Activated T-cell treated with anti-CD3 and anti-CD28 coated beads for 4 hours (primary cell): Measurements from ENCODE around the gene MYOZ1.
"Not testable (repeated sequence)": the region's sequence is repeated elsewhere in the genome, so short reads cannot be mapped to it uniquely, and the experiment has no call there.

Experiments
- DNase-seq: peaks from one replicate; pipeline ENCODE4 v3.0.0-alpha.2; 2020

MYOZ1 gene, protein sequence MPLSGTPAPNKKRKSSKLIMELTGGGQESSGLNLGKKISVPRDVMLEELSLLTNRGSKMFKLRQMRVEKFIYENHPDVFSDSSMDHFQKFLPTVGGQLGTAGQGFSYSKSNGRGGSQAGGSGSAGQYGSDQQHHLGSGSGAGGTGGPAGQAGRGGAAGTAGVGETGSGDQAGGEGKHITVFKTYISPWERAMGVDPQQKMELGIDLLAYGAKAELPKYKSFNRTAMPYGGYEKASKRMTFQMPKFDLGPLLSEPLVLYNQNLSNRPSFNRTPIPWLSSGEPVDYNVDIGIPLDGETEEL

DNA sequence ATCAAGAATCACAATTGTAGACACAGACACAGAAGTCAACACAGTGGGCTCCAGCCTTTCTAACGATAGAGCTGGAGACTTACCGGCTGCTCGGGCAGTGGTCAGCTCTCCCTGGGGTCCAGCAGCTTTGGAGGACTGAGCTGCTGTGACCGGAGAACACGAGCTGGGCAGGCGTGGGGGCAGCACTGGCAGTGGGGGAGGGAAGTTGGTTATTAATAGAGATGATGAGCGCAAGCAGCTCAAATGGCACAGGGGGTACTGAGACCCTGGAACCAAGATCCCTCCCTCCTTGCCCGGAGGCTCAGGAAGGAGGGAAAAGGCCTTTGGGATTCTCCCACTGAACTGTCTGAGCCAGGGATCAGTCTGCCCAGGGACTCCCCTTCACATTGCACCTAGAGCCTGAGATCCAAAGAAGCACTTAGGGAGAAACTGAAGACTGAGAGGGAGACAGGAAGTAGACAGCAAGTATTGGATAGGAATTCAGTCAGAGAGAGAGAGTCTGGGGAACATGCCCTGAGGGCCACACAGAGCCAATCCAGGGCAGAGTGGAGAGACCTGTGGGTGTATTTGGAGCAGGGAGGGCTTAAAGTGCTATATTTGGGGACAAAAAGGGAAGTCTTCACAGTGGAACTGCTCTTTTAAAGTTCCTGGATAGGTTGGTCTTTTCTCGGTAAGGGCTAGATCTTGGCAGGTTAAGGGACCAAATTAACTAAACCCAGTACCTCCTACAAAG, at the start of gene MYOZ1:
Gene MYOZ1 (minus strand): TSS at position 147 of the 733 bp plus-strand sequence. CDS start 1,457 bp downstream, outside the sequence.
- no peak for DNase-seq

DNA sequence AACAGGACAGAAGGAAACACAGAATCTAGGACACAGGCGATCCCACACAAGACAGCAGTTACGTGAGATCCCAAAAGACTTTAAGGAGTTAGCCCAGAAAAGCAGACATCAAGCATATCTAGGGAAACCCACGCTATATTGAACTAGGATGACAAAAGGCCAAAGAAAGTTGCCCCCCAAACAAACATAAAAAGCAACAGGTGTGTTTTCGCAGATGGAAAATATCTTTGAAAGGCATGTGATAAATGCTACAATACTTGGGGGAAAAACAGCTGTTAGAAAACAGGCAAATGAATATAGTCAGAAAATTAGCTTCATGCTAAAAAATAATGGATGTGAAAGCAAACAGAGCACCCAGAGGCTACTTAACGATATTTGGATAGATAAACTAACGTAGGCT, 49.5 kb upstream of the MYOZ1 start:
- DNase-seq: not testable (repeated sequence)

DNA sequence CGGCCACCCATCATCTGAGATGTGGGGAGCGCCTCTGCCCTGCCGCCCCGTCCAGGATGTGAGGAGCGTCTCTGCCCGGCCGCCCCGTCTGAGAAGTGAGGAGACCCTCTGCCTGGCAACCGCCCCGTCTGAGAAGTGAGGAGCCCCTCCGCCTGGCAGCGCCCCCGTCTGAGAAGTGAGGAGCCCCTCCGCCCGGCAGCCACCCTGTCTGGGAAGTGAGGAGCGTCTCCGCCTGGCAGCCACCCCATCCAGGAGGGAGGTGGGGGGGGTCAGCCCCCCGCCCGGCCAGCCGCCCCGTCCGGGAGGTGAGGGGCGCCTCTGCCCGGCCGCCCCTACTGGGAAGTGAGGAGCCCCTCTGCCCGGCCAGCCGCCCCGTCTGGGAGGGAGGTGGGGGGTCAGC, 48.3 kb upstream of the MYOZ1 start:
- not testable (repeated sequence) for DNase-seq

DNA sequence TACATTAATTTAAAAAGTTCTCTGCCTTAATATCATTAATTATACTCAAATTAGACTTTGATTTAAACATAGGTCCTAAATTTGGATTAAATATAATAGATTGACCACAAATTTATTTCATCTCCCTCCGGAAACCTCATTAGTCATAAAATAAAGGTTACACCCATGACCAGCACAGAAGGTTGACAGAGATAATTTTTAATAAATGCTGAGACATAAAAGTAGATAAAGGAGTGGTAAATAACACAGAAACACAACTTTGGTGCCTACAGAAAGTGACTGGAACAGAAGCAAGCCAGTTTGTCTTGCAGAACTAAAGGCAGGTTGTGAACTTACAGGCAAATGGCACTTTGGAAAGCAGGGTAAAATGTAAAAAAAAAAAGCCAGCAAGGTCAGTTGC, 46.4 kb upstream of the MYOZ1 start:
- not testable (repeated sequence) for DNase-seq

DNA sequence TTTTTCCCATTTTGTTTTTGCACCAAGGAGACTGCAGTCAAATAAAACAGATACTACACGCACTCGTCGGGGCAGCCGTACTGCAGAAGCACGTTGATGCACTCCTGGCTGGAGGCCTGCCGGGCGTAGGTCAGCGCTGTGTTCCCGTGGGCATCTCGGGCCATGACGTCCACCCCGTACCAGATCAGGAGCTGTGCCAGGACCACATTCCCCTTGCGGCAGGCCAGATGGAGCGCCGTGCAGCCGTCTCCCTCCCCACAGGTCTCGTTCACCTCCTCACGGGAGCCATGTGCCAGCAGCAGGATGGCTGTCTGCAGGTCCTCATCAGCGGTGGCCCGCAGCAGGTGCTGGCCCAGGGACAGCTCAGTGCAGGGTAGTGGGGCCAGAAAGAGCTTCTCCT, 33.3 kb upstream of the MYOZ1 start:
- DNase-seq: not testable (repeated sequence)

DNA sequence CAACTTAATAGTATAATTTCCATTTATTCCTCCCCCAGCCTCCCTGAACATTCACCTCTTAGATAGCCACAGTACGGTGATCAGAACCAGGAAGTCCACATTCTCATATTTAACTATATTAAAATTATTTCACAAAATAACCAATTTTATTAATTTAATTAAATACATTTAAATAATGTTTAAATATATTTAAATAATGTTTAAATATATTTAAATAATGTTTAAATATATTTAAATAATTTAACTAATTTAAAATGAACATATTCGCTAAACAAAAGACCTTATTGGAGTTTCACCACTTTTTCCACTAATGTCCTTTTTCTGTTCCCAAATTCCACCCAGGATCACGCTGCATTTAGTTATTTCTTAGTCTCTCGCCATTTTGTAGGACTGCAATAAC, 27.1 kb upstream of the MYOZ1 start:
- not testable (repeated sequence) for DNase-seq

DNA sequence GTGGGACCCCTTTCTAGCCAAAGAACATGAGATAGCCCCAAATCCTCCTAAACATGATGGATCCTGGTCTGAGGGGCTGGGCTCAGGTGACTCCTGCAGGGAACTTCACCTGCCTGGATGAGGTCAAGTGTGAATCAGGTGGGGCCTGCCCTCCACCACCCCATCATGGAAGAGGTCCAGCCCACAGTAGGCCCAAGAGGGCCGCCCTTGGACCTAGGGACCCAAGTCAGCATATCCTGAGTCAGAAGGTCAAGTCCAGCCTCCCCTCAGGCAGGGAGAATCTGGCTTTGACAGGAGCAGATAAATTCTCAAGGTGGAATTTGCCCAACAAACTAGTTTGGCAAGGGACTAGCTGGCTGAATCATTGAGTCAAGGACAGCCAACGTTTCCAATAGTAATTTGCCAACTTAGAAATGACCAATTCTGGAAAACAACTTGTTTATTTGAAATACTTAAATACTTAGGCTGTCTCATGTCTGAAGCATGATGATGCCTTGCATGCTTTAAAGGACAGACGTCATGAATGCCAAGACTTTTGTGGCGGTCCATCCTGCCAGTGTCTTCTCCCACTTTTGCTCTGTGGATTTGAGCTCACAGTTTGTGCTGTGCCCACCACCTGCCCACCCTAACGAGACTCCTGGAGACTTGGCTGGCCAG, 25.0 kb upstream of the MYOZ1 start:
- not testable (repeated sequence) for DNase-seq

DNA sequence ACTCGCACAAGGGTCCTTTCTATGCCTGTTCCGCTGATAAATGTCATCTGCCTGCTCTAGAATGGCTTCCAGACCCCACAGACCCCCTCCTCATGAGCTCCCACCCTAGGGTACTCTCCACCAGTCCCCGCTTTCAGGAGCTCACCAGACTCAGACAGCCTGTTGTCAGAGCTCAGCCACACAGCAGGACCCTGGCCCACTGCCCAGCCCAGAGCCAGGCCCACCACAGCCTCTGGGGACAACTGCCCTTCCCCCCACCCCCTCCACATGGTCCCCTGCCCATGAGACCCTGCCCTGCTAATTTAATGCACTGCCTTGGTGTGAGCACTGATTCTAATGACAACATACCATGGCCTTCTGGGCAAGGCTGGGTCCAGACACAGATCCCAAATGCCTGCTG, 24.3 kb upstream of the MYOZ1 start:
- DNase-seq: not testable (repeated sequence)

DNA sequence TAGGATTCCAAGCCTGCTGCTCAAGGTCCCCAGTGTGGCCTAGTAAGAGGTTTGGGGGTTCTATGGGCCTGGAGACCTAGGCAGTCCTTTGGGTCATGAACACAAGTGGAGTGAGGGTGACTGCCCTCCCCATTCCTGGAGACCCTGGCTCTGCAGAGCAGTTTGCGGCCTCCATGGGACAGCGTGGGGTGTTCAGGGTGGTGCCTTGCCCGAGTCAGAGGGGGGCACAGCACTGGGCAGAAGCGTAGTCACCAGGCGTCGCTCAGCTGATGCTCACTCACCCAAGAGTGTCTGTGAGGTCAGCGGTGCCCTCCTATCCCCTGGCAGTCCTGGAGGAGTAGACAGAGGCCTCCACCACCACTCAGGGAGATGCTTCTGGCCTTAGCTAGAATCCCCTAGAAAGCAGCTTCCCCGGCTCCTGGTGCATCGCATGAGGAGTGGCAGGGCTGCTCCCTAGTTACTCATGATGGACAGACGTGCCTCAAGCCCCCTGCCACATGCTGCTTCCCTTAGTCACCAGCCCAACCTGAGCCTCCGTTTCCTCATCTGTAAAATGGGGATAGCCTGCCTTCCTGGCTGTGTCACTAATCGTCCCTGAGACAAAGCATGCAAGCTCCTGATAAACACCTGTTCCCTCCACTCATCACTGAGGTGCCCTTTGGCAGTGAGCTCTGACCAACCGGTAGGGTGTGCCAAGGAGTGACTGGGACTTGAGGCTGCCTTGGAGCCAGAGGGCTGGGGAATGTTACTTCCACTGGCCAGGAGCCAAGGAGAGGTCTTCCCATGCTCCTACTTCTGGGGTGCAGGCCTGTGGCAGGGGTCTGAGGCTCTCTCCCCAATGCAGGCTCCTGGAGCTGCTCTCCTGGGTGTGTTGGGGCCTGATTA, 23.1 kb upstream of the MYOZ1 start:
- not testable (repeated sequence) for DNase-seq

DNA sequence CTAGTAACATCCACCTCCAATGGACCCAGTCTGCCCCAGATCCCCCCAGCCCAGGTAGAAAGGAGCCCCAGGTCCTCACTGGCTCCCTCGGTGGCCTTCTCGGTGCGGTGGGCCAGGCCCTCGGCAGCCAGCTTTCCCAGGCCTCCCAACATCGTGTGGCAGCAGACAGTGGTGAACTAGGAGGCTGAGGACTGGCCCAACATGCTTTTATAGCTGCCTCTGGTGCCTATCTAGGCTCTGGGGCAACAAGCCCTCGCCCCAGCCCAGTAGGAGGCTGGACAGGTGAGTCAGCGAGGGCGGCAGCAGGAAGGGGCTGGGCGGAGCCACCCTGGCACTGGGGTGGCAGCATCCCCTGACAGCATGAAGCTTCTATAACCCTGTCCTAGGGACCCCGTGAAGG, 22.3 kb upstream of the MYOZ1 start:
- not testable (repeated sequence) for DNase-seq

DNA sequence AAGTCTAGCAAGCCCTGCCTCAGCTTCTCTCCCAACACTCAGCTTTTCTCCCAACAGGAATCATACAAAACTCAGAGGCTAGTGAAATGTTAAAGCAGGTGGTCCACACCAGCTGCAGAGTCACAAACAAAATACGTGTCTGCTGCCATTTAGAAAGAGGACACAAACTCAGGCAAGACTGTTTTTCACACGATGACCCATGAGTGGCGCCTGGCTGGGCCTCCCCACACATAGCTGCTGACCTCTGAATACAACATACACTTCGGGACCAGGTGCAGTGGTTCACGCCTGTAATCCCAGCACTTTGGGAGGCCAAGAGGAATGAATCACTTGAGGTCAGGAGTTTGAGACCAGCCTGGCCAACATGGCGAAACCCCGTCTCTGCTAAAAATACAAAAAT, 21.4 kb upstream of the MYOZ1 start:
- DNase-seq: not testable (repeated sequence)

DNA sequence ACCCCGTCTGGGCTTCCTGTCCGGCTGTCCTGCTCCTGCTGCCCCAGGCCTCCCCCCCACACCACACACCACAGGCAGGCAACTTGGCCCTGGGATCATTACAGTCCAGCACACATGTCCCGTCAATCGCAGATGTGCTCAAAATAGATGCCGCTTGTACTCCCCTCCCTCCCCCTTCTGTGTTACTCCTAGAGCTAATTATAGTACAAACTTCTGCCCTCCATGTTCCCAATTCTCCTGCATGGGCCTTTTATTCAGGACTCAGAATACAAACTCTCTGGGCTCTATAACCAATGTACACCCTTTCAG, 14.7 kb upstream of the MYOZ1 start, which contains the start of gene SYNPO2L:
Gene SYNPO2L (minus strand): TSS at position 40 of the 309 bp plus-strand sequence. CDS start 107 bp downstream, outside the sequence.
- no peak for DNase-seq

DNA sequence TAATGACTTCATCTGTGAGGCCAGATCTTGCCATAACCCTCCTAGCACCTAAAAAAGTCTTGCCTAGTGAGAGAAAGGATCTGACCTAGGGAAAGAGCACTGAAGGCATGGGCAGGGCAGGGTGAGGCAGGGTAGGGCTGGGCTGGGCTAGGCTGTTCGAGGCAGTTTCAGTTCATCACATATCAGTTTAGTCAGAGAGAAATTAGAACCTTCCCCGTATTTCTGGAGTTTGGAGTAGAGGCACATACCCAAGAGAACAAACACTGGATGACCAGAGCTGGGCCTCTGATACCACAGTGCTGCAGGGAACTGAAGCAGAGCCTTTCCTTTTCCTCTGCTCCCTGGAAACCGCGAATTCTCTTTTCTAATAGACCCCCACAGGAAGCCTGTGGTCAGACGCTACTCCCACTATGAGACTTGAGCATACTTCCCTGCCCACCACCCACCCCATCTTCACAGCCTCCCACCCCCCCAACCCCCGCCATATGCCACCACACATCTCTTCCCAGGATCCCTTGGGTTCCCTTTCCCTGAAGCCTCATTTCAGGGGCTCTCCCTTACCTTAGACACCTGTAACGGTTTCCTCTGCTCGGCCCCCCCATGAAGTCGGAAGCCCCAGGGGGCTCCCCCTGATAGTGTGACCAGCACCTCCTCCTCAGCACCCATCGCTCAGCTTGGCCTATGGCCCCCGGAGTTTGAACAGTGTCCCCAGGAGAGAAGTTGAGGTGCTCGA, 14.1 kb upstream of the MYOZ1 start:
- DNase-seq: no peak

DNA sequence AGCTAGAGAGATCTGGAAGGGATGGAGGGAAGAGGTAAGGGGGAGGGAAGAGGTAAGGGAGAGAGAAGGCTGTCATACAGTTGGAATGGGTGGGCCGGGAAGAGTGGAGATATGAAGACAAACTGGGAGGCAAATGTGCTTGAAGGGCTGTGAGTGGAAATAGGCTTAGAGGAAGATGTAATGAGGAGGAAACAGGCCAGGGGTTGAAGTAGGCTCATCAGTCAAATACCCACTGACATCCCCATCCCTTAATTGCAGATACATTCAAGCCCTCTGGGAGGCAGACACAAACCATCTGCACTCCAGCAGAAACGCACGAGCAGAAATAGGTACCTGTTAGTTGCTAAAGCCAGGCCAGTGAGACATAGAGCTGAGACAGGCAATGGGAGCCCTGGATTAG, 12.4 kb upstream of the MYOZ1 start:
- no peak for DNase-seq

DNA sequence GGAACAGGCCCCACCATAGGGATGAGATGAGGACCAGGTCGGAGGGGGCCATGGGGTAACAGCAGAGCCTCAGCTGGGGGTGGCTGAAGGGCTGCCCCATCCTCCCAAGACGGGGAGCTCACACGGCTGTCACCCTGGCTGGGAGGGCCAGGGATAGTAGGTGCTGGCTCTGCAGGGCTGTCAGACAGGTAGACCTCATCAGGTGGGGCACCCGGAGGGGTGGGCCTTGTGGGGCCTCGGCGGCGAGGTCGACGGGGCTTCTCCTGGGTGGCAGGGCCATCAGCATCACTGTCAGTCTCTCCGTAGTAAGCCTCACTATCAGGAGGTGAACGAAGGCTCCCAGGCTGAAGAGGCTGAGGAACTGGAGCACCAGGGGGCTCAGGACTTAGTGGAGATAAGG, 11.9 kb upstream of the MYOZ1 start:
- DNase-seq: no peak

DNA sequence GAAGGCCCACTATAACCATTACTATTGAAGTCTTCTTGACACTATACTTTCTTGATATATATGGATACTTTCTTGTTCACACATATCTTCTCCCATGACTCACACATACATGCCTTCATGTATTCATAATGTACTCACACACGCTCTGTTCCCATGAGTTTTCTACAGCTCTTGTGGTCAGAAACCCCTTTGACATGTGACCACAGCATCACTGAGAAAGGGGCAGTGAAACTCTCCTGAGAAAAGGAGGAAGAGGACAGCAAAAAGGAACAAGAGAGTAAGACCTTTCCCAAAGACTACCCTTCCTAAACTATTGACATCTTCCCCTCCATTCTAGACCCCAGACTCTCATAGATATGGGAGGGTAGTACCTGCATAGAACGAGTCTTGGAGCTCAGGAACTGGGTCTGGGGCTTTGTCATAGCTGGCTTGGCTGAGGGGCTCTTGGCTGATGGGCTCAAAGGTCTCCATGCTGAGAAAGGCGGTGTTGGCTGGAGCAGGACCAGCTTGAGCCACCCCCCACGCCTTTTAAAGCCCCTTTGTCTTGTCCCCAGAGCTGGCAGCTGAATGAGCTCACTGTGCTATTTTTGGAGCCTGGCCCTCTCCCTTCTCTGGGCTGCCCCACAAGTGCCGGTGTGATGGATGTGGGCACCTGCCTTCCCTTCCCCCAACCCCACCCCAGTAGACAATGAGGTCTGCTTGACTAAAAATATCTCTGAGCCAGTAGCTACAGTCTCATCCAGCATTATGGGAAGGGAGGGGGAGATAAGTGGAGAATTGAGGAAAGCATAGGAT, 9.5 kb upstream of the MYOZ1 start:
- DNase-seq: no peak

DNA sequence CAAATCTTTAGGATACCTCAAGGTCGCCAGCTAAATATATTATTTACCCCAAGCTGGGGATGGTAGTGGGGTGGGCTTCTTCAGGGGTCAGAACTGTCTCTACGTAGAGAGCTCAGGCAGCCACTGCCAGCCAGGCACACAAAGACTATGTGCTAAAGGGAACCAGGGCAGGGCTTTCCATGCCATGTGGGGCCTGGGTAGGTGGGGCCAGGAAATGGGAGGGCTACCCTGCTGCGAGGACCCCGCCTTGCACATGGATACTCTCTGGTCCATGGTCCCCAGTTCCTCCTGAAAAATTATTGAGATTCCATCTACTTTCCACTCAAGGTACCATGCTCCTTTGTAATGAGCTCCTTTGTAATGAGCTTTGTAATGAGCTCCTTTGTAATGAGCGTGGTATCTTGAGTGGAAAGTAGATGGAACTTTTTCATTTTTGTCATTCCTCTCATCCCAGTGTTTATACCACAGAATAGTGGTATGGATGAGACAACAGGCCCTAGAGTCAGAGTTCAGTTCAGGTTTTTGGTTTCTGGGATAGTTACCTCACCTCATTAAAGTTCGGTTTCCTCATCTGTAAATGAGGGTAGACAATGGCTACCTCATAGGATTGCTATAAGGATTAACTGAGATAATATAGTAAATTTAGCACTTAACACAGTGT, 8.7 kb upstream of the MYOZ1 start:
- no peak for DNase-seq

DNA sequence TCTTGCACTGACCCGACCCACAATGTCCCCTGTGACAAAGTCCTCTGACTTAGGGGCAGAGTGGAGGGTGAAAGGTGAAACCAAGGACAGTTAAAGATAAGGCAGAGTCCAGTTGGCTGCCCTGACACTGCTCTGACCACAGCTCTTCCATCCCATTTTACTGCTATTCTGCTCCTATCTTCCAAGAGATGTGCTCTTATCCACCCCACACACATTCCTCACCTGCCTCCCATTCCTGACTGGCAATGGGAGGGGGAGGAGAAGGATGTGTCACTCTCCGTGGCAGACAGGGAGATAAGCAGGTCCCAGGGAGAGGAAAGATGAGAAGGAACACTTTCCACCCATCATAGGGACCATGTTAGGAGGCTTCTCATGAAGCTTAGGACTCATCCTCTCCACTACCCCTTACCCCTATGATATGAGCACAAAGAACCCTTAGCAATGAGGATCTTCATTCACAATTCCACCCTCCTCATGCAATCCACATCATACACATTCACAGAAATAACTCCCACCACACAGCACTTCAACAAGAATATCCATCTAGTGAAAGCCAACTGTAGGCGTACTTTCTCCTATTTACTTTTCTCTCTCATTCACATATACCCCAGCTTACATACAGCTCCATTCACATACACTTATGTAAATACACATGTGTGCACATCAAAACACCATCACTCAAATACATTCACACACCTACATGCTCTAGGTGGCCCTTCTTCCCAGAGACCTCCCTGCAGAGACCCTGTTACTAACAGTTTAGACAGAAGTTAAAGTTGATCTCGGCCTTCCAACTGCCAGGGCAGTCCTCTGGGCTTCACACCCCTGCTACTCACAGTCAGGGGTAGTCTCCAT, 7.9 kb upstream of the MYOZ1 start:
- DNase-seq: no peak

DNA sequence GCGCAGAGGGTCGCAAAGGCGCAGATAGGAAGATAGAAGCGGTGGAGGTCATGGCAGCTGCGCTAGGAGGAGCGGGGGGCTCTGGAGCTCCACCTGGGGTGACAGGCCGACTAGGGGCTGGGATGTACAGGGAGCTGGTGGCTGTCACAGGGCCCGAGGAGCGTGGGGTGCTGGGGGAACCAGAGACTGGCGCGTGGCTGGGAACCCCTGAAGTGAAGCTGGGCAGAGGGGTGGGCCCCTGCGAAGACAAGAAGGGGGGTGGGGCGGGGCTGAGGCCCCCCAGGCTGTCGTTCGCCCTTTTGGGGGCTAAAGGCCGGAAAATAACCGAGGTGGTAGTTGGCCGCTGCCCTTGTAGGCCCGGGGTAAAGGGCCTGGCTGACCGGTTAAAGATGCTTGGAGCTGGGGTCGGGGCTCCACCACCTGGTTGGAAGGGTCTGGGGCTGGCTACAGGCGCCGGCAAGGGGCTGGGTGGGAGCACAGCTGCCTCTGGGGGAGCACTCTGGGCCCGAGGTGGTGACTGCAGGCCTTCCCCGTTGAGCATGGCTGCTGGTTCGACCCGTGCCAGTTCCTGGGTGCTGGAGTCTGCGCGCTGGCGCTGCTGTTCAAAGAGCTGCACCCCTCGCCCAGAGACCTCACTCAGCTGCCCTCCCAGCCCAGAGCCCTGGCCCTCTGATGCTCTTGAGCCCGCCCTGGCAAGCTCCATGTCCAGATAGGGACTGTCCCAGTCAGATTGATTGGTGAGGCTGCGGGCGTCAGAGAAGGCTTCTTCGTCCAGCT, 6.8 kb upstream of the MYOZ1 start:
- no peak for DNase-seq
